Measurements from ENCODE around the gene HBS1L.

HBS1L gene

GRCh38 chr6:134999107-134999506 lies 55.5 kb downstream of the HBS1L start:
- DNase-seq (ENCODE audit: low read depth) = no peak

- DNase-seq (ENCODE audit: low read depth) = no peak
These were observed 57.3 kb downstream of the HBS1L start for GRCh38 chr6:134997133-134997995.

- DNase-seq (ENCODE audit: low read depth) = no peak
These were observed 59.1 kb downstream of the HBS1L start for GRCh38 chr6:134995536-134995935.

- DNase-seq (ENCODE audit: low read depth) = no peak
These were observed 60.2 kb downstream of the HBS1L start for GRCh38 chr6:134994431-134994830.

GRCh38 chr6:134992155-134992554 lies 62.5 kb downstream of the HBS1L start:
- DNase-seq (ENCODE audit: low read depth) = no peak

GRCh38 chr6:134990262-134990661 lies 64.4 kb downstream of the HBS1L start:
- no peak for DNase-seq (ENCODE audit: low read depth)

- DNase-seq (ENCODE audit: low read depth) = no peak
These were observed 69.8 kb downstream of the HBS1L start for GRCh38 chr6:134984821-134985220.

GRCh38 chr6:134983823-134984222 lies 70.8 kb downstream of the HBS1L start:
- DNase-seq (ENCODE audit: low read depth) = no peak

- no peak for DNase-seq (ENCODE audit: low read depth)
These were observed 72.5 kb downstream of the HBS1L start for GRCh38 chr6:134982161-134982560.

- DNase-seq (ENCODE audit: low read depth) = no peak
These were observed 73.8 kb downstream of the HBS1L start for GRCh38 chr6:134980846-134981245.

GRCh38 chr6:134979142-134979541 lies 75.5 kb downstream of the HBS1L start:
- DNase-seq (ENCODE audit: low read depth) = no peak

- DNase-seq (ENCODE audit: low read depth) = no peak
These were observed 80.3 kb downstream of the HBS1L start for GRCh38 chr6:134974370-134974769.

GRCh38 chr6:134967711-134968110 lies 86.9 kb downstream of the HBS1L start:
- DNase-seq (ENCODE audit: low read depth) = no peak

- no peak for DNase-seq (ENCODE audit: low read depth)
These were observed 90.0 kb downstream of the HBS1L start for GRCh38 chr6:134964451-134965203.

GRCh38 chr6:134962421-134962820 lies 92.2 kb downstream of the HBS1L start:
- DNase-seq (ENCODE audit: low read depth) = no peak

- no peak for DNase-seq (ENCODE audit: low read depth)
These were observed 93.3 kb downstream of the HBS1L start for GRCh38 chr6:134961366-134961765.

- DNase-seq (ENCODE audit: low read depth) = no peak
These were observed 95.0 kb downstream of the HBS1L start for GRCh38 chr6:134959603-134960002.

GRCh38 chr6:134956676-134957075 lies 97.9 kb downstream of the HBS1L start:
- DNase-seq (ENCODE audit: low read depth) = no peak

- DNase-seq (ENCODE audit: low read depth) = no peak
These were observed 98.6 kb downstream of the HBS1L start for GRCh38 chr6:134956032-134956431.

- no peak for DNase-seq (ENCODE audit: low read depth)
These were observed 100.2 kb downstream of the HBS1L start for GRCh38 chr6:134954272-134955000.

GRCh38 chr6:134951494-134952263 lies 102.9 kb downstream of the HBS1L start:
- no peak for DNase-seq (ENCODE audit: low read depth)

- no peak for DNase-seq (ENCODE audit: low read depth)
These were observed 104.1 kb downstream of the HBS1L start for GRCh38 chr6:134950482-134950881.
